Fibroblast of villous mesenchyme (primary cell): Measurements from ENCODE around the gene PEX11A. TPM values are rescaled to one million over a fixed set of nuclear protein-coding genes. Genes with fewer than 3 reads are reported as not detected.

Source experiments
- DNase-seq: peaks from one replicate; pipeline ENCODE4 v3.0.0-alpha.2; 2010; ENCODE audit warnings: low read depth
- H3K4me3 ChIP-seq: 2 replicates; pipeline ENCODE4 v1.5.1; 2011; ENCODE audit warnings: low read depth, mild to moderate bottlenecking, low read length
- CTCF ChIP-seq: IDR thresholded peaks from 2 replicates; pipeline ENCODE4 v1.5.1; 2012; ENCODE audit warnings: low read depth, mild to moderate bottlenecking, low read length; ENCODE audit not compliant: insufficient read depth
- total RNA-seq: library from RNA; depleted of rRNA; stranded (reverse); fragments of >200 nt; gene quantifications from 2 replicates; pipeline ENCODE4 v1.2.3, GENCODE V29; 2012

PEX11A gene
- total RNA-seq, 1 donor: 8.2 TPM

- DNase-seq: no peak
- TF ChIP-seq CTCF: no peak
- no peak overlapping the region for H3K4me3 ChIP-seq
Measured at GRCh38 chr15:89653578-89653977, 37.0 kb downstream of the PEX11A start.

- DNase-seq: no peak
- no peak overlapping the region for H3K4me3 ChIP-seq
- TF ChIP-seq CTCF: no peak
Measured at GRCh38 chr15:89652666-89653065, 37.9 kb downstream of the PEX11A start.

- no peak for DNase-seq
- no peak overlapping the region for H3K4me3 ChIP-seq
- no peak for TF ChIP-seq CTCF
Measured at GRCh38 chr15:89652131-89652530, 38.4 kb downstream of the PEX11A start.

- TF ChIP-seq CTCF: no peak
- no peak overlapping the region for H3K4me3 ChIP-seq
- no peak for DNase-seq
Measured at GRCh38 chr15:89649716-89650115, 40.8 kb downstream of the PEX11A start.

- no peak for DNase-seq
- TF ChIP-seq CTCF: no peak
- H3K4me3 ChIP-seq: no peak overlapping the region
Measured at GRCh38 chr15:89649013-89649625, 41.4 kb downstream of the PEX11A start.

GRCh38 chr15:89648106-89649012 is 42.2 kb downstream of the PEX11A start:
- TF ChIP-seq CTCF: no peak
- H3K4me3 ChIP-seq: no peak overlapping the region
- DNase-seq: no peak
